Activated naive CD4-positive, alpha-beta T cell treated with anti-CD3 and anti-CD28 coated beads, Interleukin-2, amount 10 ng/mL, durations not matched to agents 7 days and 5 days (primary cell): Measurements from ENCODE around the gene CACNG7.

Experiments
- CTCF ChIA-PET: fragments of 350-600 bp; sonication (Branson Sonifier 250); formaldehyde crosslinking; loops from one replicate; lab custom pipeline; 2021; ENCODE audit warnings: antibody characterized with exemption; lab: Charles Lee
- DNase-seq: peaks from one replicate; pipeline ENCODE4 v3.0.0-alpha.2; 2020
- H3K27ac Mint-ChIP-seq: one replicate; pipeline ENCODE4 v1.8.0; 2021; ENCODE audit warnings: mild to moderate bottlenecking, moderate library complexity, mixed read lengths
- H3K27me3 Mint-ChIP-seq: one replicate; pipeline ENCODE4 v1.8.0; 2021; ENCODE audit warnings: mild to moderate bottlenecking, mixed read lengths
- H3K36me3 Mint-ChIP-seq: one replicate; pipeline ENCODE4 v1.8.0; 2021; ENCODE audit warnings: mixed read lengths
- H3K4me1 Mint-ChIP-seq: one replicate; pipeline ENCODE4 v1.8.0; 2021; ENCODE audit warnings: mixed read lengths
- H3K4me3 Mint-ChIP-seq: one replicate; pipeline ENCODE4 v1.8.0; 2021; ENCODE audit warnings: mild to moderate bottlenecking, moderate library complexity, mixed read lengths
- H3K9me3 Mint-ChIP-seq: one replicate; pipeline ENCODE4 v1.8.0; 2021; ENCODE audit warnings: mixed read lengths

Gene CACNG7

GRCh38 chr19:53905787-53906186, 3.3 kb upstream of the CACNG7 start:
- H3K27me3 Mint-ChIP-seq, result peaks cover 75% of the 10 kb centered on the region
- H3K27ac Mint-ChIP-seq, result no peak overlapping the region
- CTCF ChIA-PET, result no interaction called here
- DNase-seq, result no peak
- H3K4me3 Mint-ChIP-seq, result no peak overlapping the region
- H3K4me1 Mint-ChIP-seq, result peaks cover 18% of the 10 kb centered on the region
- no peaks in the 10 kb centered on the region for H3K9me3 Mint-ChIP-seq
- peaks cover 5% of the 10 kb centered on the region for H3K36me3 Mint-ChIP-seq

GRCh38 chr19:53906211-53907192, 2.6 kb upstream of the CACNG7 start:
- Mint-ChIP-seq H3K9me3 (no peaks in the 10 kb centered on the region), H3K27me3 (peaks cover 82% of the 10 kb centered on the region), H3K36me3 (peaks cover 5% of the 10 kb centered on the region), H3K4me1 (peaks cover 18% of the 10 kb centered on the region), H3K27ac (no peak overlapping the region), H3K4me3 (no peak overlapping the region)
- DNase-seq, result peak; percentile 79
- CTCF ChIA-PET, result interaction anchor here (1.0 to 1.4 kb wide), 2 partner anchors 20 to 117 kb away, joined by 3 read pairs; no protein-coding TSS in a partner anchor

GRCh38 chr19:53907193-53907581, 1.9 kb upstream of the CACNG7 start:
- no peak for DNase-seq
- H3K4me3 Mint-ChIP-seq, result no peak overlapping the region
- no peak overlapping the region for H3K27ac Mint-ChIP-seq
- H3K27me3 Mint-ChIP-seq, result peaks cover 88% of the 10 kb centered on the region
- peaks cover 5% of the 10 kb centered on the region for H3K36me3 Mint-ChIP-seq
- H3K4me1 Mint-ChIP-seq, result peaks cover 18% of the 10 kb centered on the region
- no peaks in the 10 kb centered on the region for H3K9me3 Mint-ChIP-seq
- CTCF ChIA-PET, result interaction anchor here (1.0 to 1.4 kb wide), 2 partner anchors 21 to 116 kb away, joined by 3 read pairs; no protein-coding TSS in a partner anchor

DNA sequence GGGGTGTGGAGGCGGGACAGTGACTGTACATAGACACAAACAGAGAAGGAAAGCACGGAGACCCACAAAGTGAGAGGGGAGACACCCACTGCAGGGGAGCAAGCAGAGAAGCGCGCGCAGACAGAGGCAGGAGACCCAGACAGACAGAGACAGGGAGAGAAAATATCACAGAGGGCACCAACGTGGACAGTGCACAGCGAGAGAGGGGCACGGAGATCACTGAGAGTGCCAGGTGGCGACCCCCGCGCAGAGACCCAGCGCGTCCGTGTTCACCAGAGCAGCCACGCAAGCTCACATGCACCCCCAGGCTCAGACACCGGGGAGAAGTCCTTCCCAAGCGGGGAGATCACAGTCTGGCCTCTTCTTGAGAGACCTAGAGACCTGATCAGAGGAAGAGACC, 1.4 kb upstream of the CACNG7 start:
- CTCF ChIA-PET, result interaction anchor here (1.4 kb wide), 1 partner anchor 116 kb away, joined by 3 read pairs; no protein-coding TSS in a partner anchor
- no peak overlapping the region for H3K27ac Mint-ChIP-seq
- peaks cover 5% of the 10 kb centered on the region for H3K36me3 Mint-ChIP-seq
- DNase-seq, result no peak
- peaks cover 92% of the 10 kb centered on the region for H3K27me3 Mint-ChIP-seq
- H3K9me3 Mint-ChIP-seq, result no peaks in the 10 kb centered on the region
- peaks cover 18% of the 10 kb centered on the region for H3K4me1 Mint-ChIP-seq
- H3K4me3 Mint-ChIP-seq, result no peak overlapping the region

- CTCF ChIA-PET, result no interaction called here
- Mint-ChIP-seq H3K27ac (no peak overlapping the region), H3K4me1 (peaks cover 18% of the 10 kb centered on the region), H3K36me3 (peaks cover 5% of the 10 kb centered on the region), H3K4me3 (no peak overlapping the region), H3K27me3 (peaks cover 91% of the 10 kb centered on the region), H3K9me3 (no peaks in the 10 kb centered on the region)
- peak; percentile 62 for DNase-seq
Observed at GRCh38 chr19:53908106-53908934, 758 bp upstream of the CACNG7 start.

GRCh38 chr19:53909471-53910169, 542 bp downstream of the CACNG7 start:
- H3K36me3 Mint-ChIP-seq, result peaks cover 5% of the 10 kb centered on the region
- H3K4me1 Mint-ChIP-seq, result peaks cover 18% of the 10 kb centered on the region
- no peaks in the 10 kb centered on the region for H3K9me3 Mint-ChIP-seq
- DNase-seq, result no peak
- no peak overlapping the region for H3K27ac Mint-ChIP-seq
- no peak overlapping the region for H3K4me3 Mint-ChIP-seq
- CTCF ChIA-PET, result interaction anchor here (1.6 kb wide), 1 partner anchor 117 kb away, joined by 3 read pairs; no protein-coding TSS in a partner anchor
- peaks cover 88% of the 10 kb centered on the region for H3K27me3 Mint-ChIP-seq

DNA sequence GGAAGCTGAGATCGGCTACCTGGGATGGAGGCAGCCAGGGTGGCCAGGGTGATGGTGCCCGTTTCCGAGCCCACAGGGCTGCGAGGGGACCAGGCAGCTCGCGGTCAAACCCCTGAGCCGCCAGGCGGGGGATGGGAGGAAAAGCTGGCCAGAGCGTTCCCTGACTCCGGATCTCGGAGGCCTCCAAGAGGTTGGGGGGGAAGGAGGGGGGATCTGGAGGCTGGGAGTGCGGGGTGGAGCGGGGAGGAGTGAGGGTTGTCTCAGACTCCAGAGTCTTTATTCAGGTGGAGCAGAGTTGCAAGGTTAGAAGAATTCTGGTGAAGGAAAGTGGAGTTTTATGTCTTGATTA, 1.1 kb downstream of the CACNG7 start:
- Mint-ChIP-seq H3K4me3 (no peak overlapping the region), H3K27ac (no peak overlapping the region), H3K27me3 (peaks cover 86% of the 10 kb centered on the region), H3K9me3 (no peaks in the 10 kb centered on the region), H3K4me1 (peaks cover 18% of the 10 kb centered on the region), H3K36me3 (peaks cover 5% of the 10 kb centered on the region)
- DNase-seq, result no peak
- CTCF ChIA-PET, result interaction anchor here (1.6 kb wide), 1 partner anchor 117 kb away, joined by 3 read pairs; no protein-coding TSS in a partner anchor

DNA sequence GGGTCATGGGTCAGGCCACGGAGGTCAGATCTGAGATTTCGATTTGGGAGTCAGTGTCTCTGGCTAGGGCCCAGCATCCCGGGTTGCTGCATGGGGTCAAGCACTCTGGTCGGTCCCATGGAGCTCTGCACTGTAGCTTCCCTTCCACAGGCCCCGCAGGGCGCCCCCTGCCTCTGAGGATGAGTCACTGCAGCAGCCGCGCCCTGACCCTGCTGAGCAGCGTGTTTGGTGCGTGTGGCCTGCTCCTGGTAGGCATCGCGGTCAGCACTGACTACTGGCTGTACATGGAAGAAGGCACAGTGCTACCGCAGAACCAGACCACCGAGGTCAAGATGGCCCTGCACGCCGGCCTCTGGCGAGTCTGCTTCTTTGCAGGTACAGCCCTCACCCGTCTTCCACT, 3.6 kb downstream of the CACNG7 start:
- peaks cover 7% of the 10 kb centered on the region for H3K4me1 Mint-ChIP-seq
- CTCF ChIA-PET, result interaction anchor here (0.6 to 1.0 kb wide), 3 partner anchors 8 to 61 kb away, joined by 3 read pairs; no protein-coding TSS in a partner anchor

GRCh38 chr19:53915000-53915399, 5.9 kb downstream of the CACNG7 start:
- Mint-ChIP-seq H3K27me3 (peaks cover 44% of the 10 kb centered on the region), H3K27ac (no peak overlapping the region), H3K36me3 (no peaks in the 10 kb centered on the region), H3K4me1 (no peaks in the 10 kb centered on the region), H3K4me3 (no peak overlapping the region), H3K9me3 (peaks cover 2% of the 10 kb centered on the region)
- DNase-seq, result no peak
- CTCF ChIA-PET, result no interaction called here

More for the DNA sequence above, 3.6 kb downstream of the CACNG7 start:
- H3K4me3 Mint-ChIP-seq, result no peak overlapping the region
- peaks cover 68% of the 10 kb centered on the region for H3K27me3 Mint-ChIP-seq
- DNase-seq, result no peak
- no peaks in the 10 kb centered on the region for H3K9me3 Mint-ChIP-seq
- peaks cover 4% of the 10 kb centered on the region for H3K36me3 Mint-ChIP-seq
- H3K27ac Mint-ChIP-seq, result no peak overlapping the region

GRCh38 chr19:53916004-53916403, 6.9 kb downstream of the CACNG7 start:
- Mint-ChIP-seq H3K4me3 (no peak overlapping the region), H3K9me3 (peaks cover 2% of the 10 kb centered on the region), H3K4me1 (no peaks in the 10 kb centered on the region), H3K36me3 (no peaks in the 10 kb centered on the region), H3K27me3 (peaks cover 34% of the 10 kb centered on the region), H3K27ac (no peak overlapping the region)
- DNase-seq, result no peak
- CTCF ChIA-PET, result no interaction called here

DNA sequence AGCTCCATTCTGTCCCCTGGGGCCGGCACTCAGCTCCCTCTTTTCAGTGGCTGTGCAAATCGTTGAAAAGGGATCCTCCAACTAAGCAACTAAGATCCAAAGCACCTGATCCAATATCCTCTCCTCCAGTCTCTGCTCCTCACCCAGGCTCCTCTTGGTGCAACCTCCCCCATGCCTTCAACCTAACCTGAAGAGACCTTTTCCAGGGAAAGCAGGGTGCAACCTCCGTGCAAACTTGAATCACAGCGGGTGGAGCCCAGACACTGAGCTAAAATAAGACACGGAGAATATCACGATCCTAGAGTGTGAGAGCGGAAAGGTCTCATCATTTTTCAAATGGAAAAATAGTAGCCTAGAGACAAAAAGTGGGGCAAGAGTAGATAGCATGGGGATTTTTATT, 8.3 kb downstream of the CACNG7 start:
- no peak for DNase-seq
- CTCF ChIA-PET, result no interaction called here
- Mint-ChIP-seq H3K27ac (no peak overlapping the region), H3K4me3 (no peak overlapping the region), H3K27me3 (peaks cover 21% of the 10 kb centered on the region), H3K36me3 (no peaks in the 10 kb centered on the region), H3K4me1 (no peaks in the 10 kb centered on the region), H3K9me3 (peaks cover 2% of the 10 kb centered on the region)

DNA sequence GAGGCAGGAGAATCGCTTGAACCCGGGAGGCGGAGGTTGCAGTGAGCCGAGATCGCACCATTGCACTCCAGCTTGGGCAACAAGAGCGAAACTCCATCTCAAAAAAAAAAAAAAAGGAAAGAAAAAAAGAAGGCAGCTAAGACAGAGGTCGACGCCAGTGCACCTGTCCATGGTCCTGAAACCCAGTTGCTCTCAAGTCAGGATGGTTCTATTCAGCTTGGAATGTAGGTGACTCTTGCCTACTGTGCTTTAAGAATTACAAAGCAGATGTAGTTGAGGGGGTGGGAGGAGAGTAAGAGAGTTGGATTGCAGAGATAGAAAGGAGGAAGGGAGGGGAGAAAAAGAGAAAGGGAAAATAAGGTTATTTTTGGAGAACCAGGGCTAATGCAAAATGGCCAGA, 18.7 kb downstream of the CACNG7 start:
- Mint-ChIP-seq H3K36me3 (no peaks in the 10 kb centered on the region), H3K27me3 (no peaks in the 10 kb centered on the region), H3K4me1 (no peaks in the 10 kb centered on the region), H3K9me3 (peaks cover 4% of the 10 kb centered on the region), H3K27ac (no peak overlapping the region), H3K4me3 (no peak overlapping the region)
- DNase-seq, result peak; percentile 73
- CTCF ChIA-PET, result interaction anchor here (0.9 kb wide), 1 partner anchor 15 kb away, joined by 3 read pairs; no protein-coding TSS in a partner anchor

GRCh38 chr19:53936029-53936428, 27.0 kb downstream of the CACNG7 start:
- Mint-ChIP-seq H3K4me1 (no peaks in the 10 kb centered on the region), H3K36me3 (no peaks in the 10 kb centered on the region), H3K27me3 (peaks cover 4% of the 10 kb centered on the region), H3K4me3 (no peak overlapping the region), H3K9me3 (no peaks in the 10 kb centered on the region), H3K27ac (no peak overlapping the region)
- CTCF ChIA-PET, result no interaction called here
- no peak for DNase-seq
